NCI-H2107 (cell line): Measurements from ENCODE around the gene CXCL14.
"Not testable (repeated sequence)": the region's sequence is repeated elsewhere in the genome, so short reads cannot be mapped to it uniquely, and the experiment has no call there.

Experiments used
- DNase-seq: peaks from one replicate; lab custom pipeline; 2025; lab: John Stamatoyannopoulos, UW

Gene CXCL14

DNA sequence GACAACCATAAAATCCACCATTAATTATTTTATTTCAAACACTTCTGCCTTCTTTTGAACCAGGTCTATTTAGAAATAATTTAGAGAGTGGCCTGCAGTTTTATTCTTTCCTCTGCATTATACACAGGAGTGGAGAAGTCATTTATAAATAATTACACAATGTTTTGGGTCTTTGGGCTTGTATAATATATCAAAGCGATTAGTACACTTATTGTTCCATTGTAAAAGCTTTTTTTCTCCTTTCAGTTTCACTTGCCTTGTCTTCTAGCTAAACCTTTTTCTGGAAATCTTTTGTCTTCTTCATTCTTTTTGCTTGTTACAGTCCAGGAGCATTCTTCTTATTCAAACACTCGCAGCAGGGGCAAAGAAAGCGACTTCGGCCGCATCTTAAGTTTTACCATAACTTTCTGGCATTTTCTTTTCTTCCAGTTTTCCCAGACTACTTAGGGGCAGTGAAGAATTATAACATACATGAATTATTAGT, 35.7 kb downstream of the CXCL14 start:
- no peak for DNase-seq

DNA sequence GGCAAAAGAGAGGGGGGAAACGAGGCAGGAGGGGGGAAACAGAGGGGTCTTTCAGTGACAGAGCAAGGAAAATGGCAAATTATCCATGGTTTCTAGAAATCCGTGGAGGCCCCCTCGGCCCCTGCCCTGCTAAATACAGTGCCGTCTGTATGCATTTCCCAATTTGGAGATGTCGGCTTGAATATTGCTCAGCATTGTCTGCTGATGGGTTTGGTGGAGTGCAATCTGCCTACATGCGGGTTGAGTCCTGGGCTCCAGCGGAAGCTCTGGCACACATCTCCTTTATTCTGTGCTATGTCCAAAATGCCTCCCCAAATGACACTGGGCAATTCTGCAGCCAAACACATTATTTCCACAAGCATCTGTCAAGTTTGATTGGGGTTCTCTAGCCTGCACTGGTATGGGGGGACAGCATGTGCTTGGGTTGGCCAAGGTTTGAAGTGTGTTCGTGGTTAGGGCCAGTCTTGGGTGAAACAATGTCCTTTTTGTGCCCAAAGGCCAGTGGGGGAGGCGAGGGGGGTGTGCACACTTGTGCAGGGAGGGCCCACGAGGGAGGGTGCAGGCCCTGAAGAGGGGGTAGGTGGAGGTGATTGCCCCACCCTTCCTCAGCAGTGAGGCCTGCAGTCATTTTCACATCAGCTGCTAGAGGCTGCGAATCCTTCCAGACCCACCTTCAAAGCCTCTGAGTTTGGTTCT, 36.8 kb downstream of the CXCL14 start:
- DNase-seq = no peak

DNA sequence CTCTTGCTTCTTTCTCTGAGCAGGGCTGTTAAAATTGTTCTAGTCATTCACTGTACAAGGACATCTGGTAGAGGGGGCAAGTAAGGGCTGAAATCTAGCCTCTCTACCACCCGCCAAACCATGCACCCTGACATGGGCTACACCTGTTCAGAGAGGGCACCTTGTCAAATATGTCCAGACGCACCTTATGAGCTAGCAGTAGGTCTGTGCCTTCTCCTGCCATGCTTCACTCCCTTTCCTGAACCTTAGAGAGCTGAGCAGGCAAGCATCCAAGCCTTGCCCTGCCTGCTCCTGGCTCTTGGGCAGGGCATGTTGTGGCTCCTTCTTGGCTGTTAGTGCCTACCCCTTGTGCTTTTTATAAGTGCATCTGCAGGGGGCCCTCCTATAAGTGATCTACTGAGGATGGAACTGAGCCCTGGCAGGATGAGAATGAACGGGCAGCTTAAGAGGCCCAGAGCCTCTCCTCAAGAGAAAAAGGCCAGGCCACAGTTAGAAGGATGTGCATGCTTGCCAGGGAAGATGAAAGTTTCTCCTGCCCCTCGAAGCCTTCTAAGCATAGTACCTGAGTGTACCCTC, 39.3 kb downstream of the CXCL14 start:
- no peak for DNase-seq

DNA sequence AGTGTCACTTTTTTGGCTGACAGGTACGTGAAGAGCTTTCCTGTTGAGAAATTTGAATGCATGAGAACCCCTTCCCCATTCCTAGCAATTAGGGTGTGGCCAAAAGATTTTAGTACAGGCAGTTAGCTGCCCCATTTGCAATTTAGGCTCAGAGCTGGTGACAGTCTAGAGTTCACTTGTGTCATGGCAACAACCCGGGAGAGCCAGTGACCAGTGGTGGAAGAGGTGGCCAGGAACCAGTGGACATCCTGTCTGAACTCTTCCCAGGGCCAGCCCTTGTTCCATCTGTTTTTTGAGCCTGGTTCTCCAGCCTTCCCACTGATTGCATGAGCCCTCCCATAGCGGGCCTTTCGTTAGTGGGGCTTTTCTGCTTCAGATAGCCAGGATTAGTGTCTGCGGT, 40.5 kb downstream of the CXCL14 start:
- no peak for DNase-seq

DNA sequence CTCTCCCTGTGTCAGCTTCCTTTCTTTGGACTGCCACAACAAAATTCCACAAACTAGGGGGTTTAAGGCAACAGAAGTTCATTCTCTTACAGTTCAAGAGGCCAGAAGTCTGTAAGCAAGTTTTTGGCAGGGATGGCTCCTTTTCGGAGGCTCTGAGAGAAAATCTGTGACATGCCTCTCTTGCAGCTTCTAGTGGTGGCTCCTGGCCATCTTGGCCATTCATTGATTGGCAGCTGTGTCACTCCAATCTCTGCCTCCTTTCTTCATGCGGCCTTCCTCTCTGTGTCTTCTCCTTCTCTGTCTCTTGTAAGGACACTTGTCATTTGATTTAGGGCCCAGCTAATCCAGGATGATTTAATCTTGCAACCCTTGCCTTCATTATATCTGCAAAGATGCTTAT, 41.0 kb downstream of the CXCL14 start:
- DNase-seq = no peak

DNA sequence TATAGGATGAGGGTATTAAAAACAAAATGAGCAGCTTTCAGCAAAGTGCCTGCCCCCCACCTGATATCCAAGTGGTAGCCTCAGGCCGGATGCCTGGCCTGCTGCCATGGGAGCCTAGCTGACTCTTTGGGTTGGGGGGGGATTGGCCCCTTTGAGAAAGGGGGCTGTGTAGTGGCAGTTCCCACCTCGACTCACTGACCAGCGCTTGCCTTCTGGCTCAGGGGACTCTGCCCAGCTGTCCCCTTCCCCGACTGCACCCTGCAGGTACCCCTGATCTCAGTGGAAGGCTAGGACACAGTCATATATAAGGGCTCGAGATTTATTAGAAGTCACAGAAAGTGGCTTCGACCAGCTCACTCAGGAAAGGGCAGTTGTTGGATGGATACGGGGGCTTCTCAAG, 41.5 kb downstream of the CXCL14 start:
- no peak for DNase-seq

DNA sequence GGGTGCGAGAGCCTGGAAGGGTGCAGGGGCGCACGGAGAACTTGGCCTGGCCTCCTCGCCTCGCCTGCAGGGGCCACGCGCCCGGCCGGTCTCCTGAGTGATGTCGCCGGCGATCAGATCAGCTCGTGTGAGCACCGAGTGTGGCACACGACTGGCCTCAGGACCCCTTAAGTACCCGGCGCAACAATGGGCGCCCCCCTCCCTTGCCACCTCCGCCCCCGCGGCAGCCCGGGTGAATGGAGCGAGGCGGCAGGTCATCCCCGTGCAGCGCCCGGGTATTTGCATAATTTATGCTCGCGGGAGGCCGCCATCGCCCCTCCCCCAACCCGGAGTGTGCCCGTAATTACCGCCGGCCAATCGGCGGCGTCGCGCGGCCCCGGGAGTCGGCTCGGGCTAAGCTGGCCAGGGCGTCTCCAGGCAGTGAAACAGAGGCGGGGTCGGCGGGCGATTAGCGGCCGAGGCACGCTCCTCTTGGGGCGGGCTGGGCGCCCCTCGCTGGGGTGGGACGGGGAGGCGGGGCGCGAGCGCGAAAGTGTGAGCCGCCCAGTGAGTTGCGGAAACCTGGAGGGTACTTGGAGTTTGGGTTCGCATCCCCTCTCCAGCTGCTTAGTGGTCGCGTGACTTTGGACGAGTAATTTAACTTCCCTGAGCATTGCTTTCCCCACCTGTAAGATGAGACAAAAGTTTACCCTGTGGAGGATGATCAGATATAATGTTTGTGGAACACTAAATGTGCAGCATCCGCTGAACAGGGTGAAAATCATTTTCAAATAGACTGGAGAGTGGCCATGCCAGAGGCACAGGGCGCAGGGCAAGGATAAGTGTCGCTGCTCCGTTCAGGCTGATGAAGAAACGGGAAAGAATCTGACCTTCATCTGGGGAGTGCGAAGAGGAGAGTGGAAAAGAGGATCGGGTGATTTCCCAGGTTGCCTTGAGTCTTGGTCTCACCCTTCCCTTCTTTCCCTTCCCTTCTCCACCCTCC, 42.7 kb downstream of the CXCL14 start, which contains the start of gene NEUROG1:
NEUROG1 (minus strand) TSS at position 145 of the 982 bp plus-strand sequence. CDS start 274 bp downstream, outside the sequence.
- DNase-seq = no peak

DNA sequence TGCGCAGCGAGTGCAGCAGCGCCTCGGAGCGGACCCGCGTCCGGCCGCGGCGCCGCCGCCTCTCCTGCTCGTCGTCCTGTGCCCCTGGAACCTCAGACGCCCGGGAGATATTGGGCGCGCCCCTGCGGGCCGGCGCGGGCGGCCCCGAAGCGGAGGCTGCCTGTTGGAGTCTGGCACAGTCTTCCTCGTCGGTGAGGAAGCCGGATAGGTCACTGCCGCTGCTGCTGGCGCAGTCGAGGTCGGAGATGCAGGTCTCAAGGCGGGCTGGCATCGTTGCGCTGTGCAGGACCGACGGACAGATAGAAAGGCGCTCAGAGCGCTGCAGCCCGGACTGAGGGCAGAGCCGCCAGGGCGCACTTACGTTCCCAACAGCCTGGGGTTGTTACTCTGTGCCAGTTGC, 43.4 kb downstream of the CXCL14 start:
- no peak for DNase-seq

DNA sequence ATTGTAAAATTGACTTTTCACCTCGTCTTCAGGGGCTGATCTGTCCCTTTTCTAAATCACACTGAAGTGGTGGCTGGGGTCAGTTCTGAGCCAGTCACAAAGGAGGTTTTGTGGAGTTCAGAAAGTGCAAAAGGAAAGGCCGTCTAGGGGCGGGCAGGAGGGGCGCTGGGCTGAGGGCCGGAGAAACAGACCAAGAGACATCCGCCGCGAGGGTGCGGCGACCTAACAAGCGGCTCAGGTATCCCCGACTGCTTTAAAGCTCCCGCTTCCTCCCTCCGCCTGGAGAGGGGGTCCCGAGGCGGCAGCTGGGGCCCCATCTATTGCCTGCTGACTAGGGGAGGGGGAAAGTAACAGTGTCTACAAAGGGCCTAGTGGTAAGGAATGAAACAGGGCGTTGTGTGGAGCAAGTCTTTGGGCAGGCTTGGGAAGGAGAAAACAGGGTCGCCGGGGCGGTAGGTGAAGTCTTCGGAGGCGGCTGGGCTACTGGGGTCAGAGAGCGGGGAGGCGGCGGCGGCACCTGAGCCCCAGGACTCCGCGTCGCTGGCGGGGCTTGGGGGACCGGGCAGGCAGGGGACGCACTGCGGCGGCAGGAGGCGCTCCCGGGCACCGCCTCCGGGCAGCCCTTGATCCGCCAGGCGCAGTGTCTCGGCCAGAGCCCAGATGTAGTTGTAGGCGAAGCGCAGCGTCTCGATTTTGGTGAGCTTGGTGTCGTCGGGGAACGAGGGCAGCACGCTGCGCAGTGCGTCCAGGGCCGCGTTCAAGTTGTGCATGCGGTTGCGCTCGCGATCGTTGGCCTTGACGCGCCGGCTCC, 44.0 kb downstream of the CXCL14 start:
- DNase-seq = no peak

DNA sequence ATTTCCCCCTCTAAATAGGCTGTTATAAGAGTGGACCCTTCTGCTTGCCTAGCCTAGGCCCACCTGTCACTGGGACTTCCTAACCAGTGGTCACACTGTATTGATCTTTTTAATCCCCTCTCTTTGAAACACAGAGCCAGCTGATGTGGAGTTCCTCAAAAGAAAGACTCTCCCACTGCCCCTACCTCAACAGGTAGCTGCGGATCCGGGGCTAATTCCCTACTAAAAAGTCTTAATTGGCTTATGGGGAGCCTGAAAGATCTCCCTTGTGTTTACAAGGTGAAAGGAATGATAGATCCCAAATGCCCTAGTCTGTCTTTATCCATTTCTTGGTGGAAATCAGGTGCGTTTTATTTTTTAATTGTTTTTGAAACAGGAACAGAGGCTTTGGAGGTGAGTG, 45.0 kb downstream of the CXCL14 start:
- DNase-seq = no peak

DNA sequence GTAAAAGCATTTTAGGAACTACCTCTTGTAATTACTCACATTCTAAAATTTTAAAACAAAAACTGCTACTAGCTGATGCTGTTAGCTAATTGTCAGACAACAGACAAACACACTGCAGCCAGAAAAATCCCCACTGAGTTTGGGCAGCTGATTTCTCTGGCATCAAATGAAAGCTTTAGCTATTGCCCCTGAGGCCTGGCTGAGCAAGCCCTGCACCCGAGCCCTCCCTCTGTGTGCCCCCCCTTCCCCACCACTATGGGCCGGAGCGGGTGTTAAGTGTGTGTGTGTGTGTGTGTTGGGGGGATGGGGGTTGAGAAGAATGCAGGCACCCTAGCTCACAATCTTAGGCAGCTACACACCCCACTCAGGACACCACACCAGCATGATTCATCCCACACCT, 45.5 kb downstream of the CXCL14 start:
- no peak for DNase-seq

DNA sequence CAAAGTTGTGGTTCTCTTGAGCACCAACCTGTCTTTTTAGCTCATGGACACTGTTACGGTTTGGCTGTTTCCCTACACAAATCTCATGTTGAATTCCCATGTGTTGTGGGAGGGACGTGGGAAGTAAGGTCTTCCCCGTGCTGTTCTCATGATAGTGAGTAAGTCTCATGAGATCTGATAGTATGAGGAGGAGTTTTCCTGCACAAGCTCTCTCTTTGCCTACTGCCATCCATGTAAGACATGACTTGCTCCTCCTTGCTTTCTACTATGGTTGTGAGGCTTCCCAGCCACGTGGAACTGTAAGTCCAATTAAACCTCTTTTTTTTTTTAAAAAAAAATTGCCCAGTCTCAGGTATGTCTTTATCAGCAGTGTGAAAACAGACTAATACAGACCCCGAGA, 49.2 kb downstream of the CXCL14 start:
- DNase-seq = not testable (repeated sequence)

DNA sequence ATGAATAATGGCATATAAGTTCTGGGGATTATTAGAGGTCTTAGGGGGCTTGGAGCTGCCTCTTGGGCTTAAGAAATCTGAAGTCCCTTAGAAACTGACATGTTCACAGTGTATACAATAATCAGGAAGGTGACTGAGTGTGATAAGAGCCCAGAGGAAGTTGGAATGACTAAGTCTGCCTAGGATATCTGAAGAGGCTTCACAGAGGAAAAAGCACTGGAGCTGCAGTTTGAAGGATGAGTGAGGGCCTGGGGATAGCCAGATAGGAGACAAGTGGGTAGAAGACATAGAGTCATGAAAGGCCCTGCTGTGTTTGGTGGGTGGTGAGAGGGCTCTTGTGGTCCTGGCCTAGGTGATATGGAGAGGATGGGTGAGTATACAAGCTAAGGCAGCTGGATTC, 51.9 kb downstream of the CXCL14 start:
- no peak for DNase-seq

DNA sequence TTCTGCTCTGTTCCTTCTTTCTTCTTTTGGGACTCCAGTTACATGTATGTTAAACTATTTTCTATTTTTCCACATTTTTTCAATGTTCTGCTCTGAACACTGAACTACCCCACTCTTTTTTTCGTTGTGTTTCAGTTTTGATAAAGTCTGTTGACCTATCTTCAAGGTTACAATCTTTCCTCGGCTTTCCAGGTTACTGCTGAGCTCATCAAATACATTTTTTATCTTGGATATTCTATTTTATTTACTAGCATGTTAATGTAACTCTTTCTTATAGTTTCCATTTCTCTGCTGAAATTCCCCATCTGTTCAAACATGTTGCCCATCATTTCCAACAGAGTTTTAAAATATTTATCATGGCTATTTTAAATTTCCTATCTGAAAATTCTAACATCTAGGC, 56.8 kb downstream of the CXCL14 start:
- DNase-seq = no peak
